ENCODE results near the gene USP44.

The USP44 gene

DNA sequence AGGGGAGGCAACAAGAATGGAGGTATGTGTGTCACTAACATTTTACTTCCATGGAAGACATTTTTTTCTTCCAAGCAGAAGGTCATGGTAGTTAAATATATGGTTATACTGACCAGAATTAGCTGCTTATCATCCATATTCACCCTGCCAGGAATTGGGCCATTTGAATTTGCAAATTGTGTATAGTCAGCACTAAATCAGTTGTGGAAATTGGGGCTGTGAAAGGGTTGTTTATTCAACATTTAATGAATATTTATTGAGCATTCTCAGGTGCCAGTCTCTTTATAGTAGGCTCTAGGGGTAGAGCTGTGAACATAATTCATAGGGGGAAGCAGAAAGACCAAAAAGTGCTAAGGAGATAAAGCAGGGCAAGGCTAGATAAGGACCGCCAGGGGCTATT lies 39.3 kb downstream of the USP44 start:
- no peaks in the 10 kb centered on the region for H3K27me3 ChIP-seq (ENCODE audit: low read length)
- no peak overlapping the region for H3K4me2 ChIP-seq (ENCODE audit: low read depth, low read length, poor library complexity, severe bottlenecking)
- H3K9me3 ChIP-seq (ENCODE audit: insufficient read depth, low read length) = no peaks in the 10 kb centered on the region
- H3F3A ChIP-seq (ENCODE audit: insufficient read depth) = no peaks in the 10 kb centered on the region; the same call in 1 of the 2 replicates
- no peak overlapping the region for H2AFZ ChIP-seq (ENCODE audit: low read depth, low read length, severe bottlenecking)
- H3K4me3 ChIP-seq (ENCODE audit: insufficient read depth, low read length, poor library complexity, severe bottlenecking) = no peak overlapping the region
- no peaks in the 10 kb centered on the region for H3K79me2 ChIP-seq (ENCODE audit: insufficient read depth, low read length)
- TF ChIP-seq CTCF (IDR thresholded peaks at IDR 0.05; ENCODE audit: insufficient read depth, low read length, poor library complexity, severe bottlenecking) = no peak
- no peak for TF ChIP-seq EZH2phosphoT487 (conservative IDR thresholded peaks at IDR 0.05; ENCODE audit: low read length)
- H3K36me3 ChIP-seq (ENCODE audit: low read length) = peaks cover 50% of the 10 kb centered on the region
- H3K9ac ChIP-seq (ENCODE audit: low read length) = no peak overlapping the region
- H3K9me2 ChIP-seq (replicated peaks; ENCODE audit: insufficient read depth, low read length) = no peaks in the 10 kb centered on the region
- no peaks in the 10 kb centered on the region for H4K20me1 ChIP-seq (ENCODE audit: low read depth, low read length)
- no peak overlapping the region for H3K27ac ChIP-seq (ENCODE audit: low read depth, low read length)

DNA sequence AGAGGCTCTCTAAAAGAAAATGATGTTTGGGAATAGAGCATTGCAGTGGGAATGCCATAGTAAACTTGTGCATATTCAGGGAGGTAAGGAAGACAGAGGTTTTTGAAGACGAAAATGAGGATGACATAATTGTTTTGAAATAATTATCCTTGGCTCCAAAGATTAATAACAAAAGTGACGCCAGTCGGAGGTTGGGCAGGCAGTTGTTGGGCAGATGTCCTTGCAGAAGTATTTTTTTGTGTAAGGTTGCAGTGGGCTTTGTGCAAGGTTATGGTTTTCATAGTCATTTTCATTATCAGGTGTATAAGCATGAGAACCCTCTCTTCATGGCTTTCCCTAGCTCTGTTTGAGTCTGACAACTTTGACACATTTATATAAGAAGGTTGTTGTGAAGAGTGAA lies 42.0 kb downstream of the USP44 start:
- H4K20me1 ChIP-seq (ENCODE audit: low read depth, low read length) = no peaks in the 10 kb centered on the region
- H3K9me2 ChIP-seq (replicated peaks; ENCODE audit: insufficient read depth, low read length) = no peaks in the 10 kb centered on the region
- H3K79me2 ChIP-seq (ENCODE audit: insufficient read depth, low read length) = no peaks in the 10 kb centered on the region
- peaks cover 50% of the 10 kb centered on the region for H3K36me3 ChIP-seq (ENCODE audit: low read length)
- no peak overlapping the region for H2AFZ ChIP-seq (ENCODE audit: low read depth, low read length, severe bottlenecking)
- no peaks in the 10 kb centered on the region for H3F3A ChIP-seq (ENCODE audit: insufficient read depth)
- no peaks in the 10 kb centered on the region for H3K27me3 ChIP-seq (ENCODE audit: low read length)
- H3K9ac ChIP-seq (ENCODE audit: low read length) = no peak overlapping the region
- no peak overlapping the region for H3K27ac ChIP-seq (ENCODE audit: low read depth, low read length)
- H3K9me3 ChIP-seq (ENCODE audit: insufficient read depth, low read length) = no peaks in the 10 kb centered on the region
- no peak overlapping the region for H3K4me2 ChIP-seq (ENCODE audit: low read depth, low read length, poor library complexity, severe bottlenecking)
- H3K4me3 ChIP-seq (ENCODE audit: insufficient read depth, low read length, poor library complexity, severe bottlenecking) = no peak overlapping the region
- TF ChIP-seq CTCF (IDR thresholded peaks at IDR 0.05; ENCODE audit: insufficient read depth, low read length, poor library complexity, severe bottlenecking) = no peak
- TF ChIP-seq EZH2phosphoT487 (conservative IDR thresholded peaks at IDR 0.05; ENCODE audit: low read length) = no peak

DNA sequence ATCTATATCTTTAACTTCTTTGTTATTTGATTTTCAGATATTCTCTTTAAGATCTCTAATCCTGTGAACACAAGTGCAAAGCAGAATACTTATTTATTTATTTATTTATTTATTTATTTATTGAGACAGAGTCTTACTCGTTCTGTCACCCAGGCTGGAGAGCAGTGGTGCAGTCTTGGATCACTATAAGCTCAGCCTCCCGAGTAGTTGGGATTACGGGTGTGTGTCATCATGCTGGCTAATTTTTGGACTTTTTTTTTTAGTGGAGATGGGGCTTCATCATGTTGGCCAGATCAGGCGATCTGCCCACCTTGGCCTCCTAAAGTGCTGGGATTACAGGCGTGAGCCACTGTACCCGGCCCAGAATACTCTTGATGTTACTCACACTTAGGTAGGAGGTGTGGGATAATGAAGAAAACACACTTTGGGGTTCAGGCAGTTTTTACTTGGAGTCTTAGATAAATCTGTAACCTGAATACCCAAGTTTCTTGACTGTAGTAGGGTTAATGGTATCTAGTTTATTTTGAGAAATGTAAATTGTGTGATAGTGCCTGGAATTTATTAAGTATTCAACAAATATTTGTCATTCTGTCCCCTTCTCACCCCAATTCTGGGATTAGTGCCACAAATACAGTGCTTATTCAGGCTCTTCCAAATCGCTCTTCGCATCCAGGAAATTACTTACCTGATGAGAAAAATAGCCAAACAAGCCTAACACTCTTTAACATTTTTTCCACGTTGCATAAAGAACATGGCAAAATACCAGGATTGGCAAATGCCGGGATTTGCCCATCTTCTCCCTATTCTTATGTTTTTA lies 44.4 kb downstream of the USP44 start:
- no peaks in the 10 kb centered on the region for H3F3A ChIP-seq (ENCODE audit: insufficient read depth)
- no peak overlapping the region for H3K4me2 ChIP-seq (ENCODE audit: low read depth, low read length, poor library complexity, severe bottlenecking)
- TF ChIP-seq CTCF (IDR thresholded peaks at IDR 0.05; ENCODE audit: insufficient read depth, low read length, poor library complexity, severe bottlenecking) (no peak), EZH2phosphoT487 (conservative IDR thresholded peaks at IDR 0.05; ENCODE audit: low read length) (no peak)
- H3K4me3 ChIP-seq (ENCODE audit: insufficient read depth, low read length, poor library complexity, severe bottlenecking) = no peak overlapping the region
- no peaks in the 10 kb centered on the region for H3K9me3 ChIP-seq (ENCODE audit: insufficient read depth, low read length)
- H3K9ac ChIP-seq (ENCODE audit: low read length) = no peak overlapping the region
- no peak overlapping the region for H2AFZ ChIP-seq (ENCODE audit: low read depth, low read length, severe bottlenecking)
- H4K20me1 ChIP-seq (ENCODE audit: low read depth, low read length) = no peaks in the 10 kb centered on the region
- H3K36me3 ChIP-seq (ENCODE audit: low read length) = peaks cover 46% of the 10 kb centered on the region; the same call in 1 of the 2 replicates
- H3K9me2 ChIP-seq (replicated peaks; ENCODE audit: insufficient read depth, low read length) = no peaks in the 10 kb centered on the region
- H3K79me2 ChIP-seq (ENCODE audit: insufficient read depth, low read length) = peaks cover 9% of the 10 kb centered on the region; the same call in 1 of the 2 replicates
- H3K27me3 ChIP-seq (ENCODE audit: low read length) = no peaks in the 10 kb centered on the region
- no peak overlapping the region for H3K27ac ChIP-seq (ENCODE audit: low read depth, low read length)

Measured in SU-DHL-6 (cell line).